HCT116 (cell line): ENCODE results near the gene ATP2B1. TPM values are rescaled to one million over a fixed set of nuclear protein-coding genes. Genes with fewer than 3 reads are reported as not detected.

Source experiments
- ATAC-seq: fragments of 200-7000 bp; cut with Tn5 transposase; 2 replicates; pipeline ENCODE4 v1.9.1; 2020; ENCODE audit warnings: mild to moderate bottlenecking, moderate library complexity
- BruUV-seq: library from RNA; stranded (reverse); fragments of 400-500 nt; replicated peaks from 2 replicates; lab custom pipeline; 2021; lab: Mats Ljungman, UMichigan
- CTCF ChIA-PET: fragments of 300-600 bp; sonication (Branson Sonifier 250); formaldehyde crosslinking; loops from one replicate; lab custom pipeline; 2021; ENCODE audit warnings: antibody characterized with exemption; lab: Charles Lee
- POLR2A ChIA-PET: fragments of 300-600, 350-600 bp; sonication (Branson Sonifier 250); formaldehyde crosslinking; loops from one replicate; lab custom pipeline; 2021; ENCODE audit warnings: antibody characterized with exemption; lab: Charles Lee
- RAD21 ChIA-PET, 2 experiments: fragments of 300-600 bp; sonication (Branson Sonifier 250); formaldehyde crosslinking; loops; one replicate each; lab custom pipeline; 2023; ENCODE audit warnings: low total read pairs in 2 of 2; ENCODE audit not compliant: uncharacterized antibody in 2 of 2, unreplicated experiment in 2 of 2, low non-redundant PET in 1 of 2; lab: Charles Lee
- DNase-seq: peaks from one replicate; pipeline ENCODE4 v3.0.0-alpha.2; 2010; ENCODE audit warnings: low read depth, low spot score
- H2AFZ ChIP-seq: fragments of 200-600 bp; shearing (Covaris generic), sonication (generic); 2 replicates; pipeline ENCODE4 v1.6.1; 2017; ENCODE audit warnings: low read depth, mixed run types, mixed read lengths, antibody characterized with exemption, low read length; ENCODE audit not compliant: poor library complexity, severe bottlenecking
- H3K27ac ChIP-seq: 2 replicates; pipeline ENCODE4 v1.5.1; 2012; ENCODE audit warnings: low read depth, low read length
- H3K27me3 ChIP-seq: fragments of 200-600 bp; sonication (generic); 2 replicates; pipeline ENCODE4 v1.6.1; 2016; ENCODE audit warnings: mixed run types, low read length, mixed read lengths; ENCODE audit not compliant: insufficient read depth
- H3K36me3 ChIP-seq, 2 experiments: fragments of 200-500 bp in 1 of 2; fragments of 200-600 bp in 1 of 2; sonication (Bioruptor generic) in 1 of 2; sonication (generic) in 1 of 2; 2 replicates each; pipeline versions ENCODE4 v1.5.1 to v1.6.1; 2014 to 2016; ENCODE audit warnings: low read length in 2 of 2, inconsistent platforms in 1 of 2, mixed read lengths in 1 of 2, mixed run types in 1 of 2; ENCODE audit not compliant: insufficient read depth in 2 of 2, control insufficient read depth in 1 of 2
- H3K4me1 ChIP-seq, 2 experiments: fragments of 200-600 bp in 1 of 2; sonication (generic) in 1 of 2; 2 replicates each; pipeline versions ENCODE4 v1.5.1 to v1.6.1; 2012 to 2017; ENCODE audit warnings: low read length in 2 of 2, inconsistent platforms in 1 of 2, mild to moderate bottlenecking in 1 of 2, mixed read lengths in 1 of 2, mixed run types in 1 of 2, moderate library complexity in 1 of 2; ENCODE audit not compliant: insufficient read depth in 2 of 2, control insufficient read depth in 1 of 2
- H3K4me2 ChIP-seq: fragments of 200-600 bp; sonication (generic); 2 replicates; pipeline ENCODE4 v1.6.1; 2017; ENCODE audit warnings: mixed run types, low read length, mixed read lengths
- H3K4me3 ChIP-seq, 2 experiments: fragments of 200-600 bp in 1 of 2; sonication (generic) in 1 of 2; replicated peaks in 1 of 2; 2 replicates each; pipeline ENCODE4 v1.5.1; 2011 to 2016; ENCODE audit warnings: low read length in 2 of 2, control low read depth in 1 of 2, low read depth in 1 of 2, mild to moderate bottlenecking in 1 of 2, mixed read lengths in 1 of 2, mixed run types in 1 of 2
- H3K79me2 ChIP-seq: fragments of 200-600 bp; sonication (generic); 2 replicates; pipeline ENCODE4 v1.6.1; 2017; ENCODE audit warnings: mild to moderate bottlenecking, mixed run types, low read length, moderate library complexity, mixed read lengths; ENCODE audit not compliant: insufficient read depth
- H3K9ac ChIP-seq: fragments of 200-600 bp; sonication (generic); 2 replicates; pipeline ENCODE4 v1.6.1; 2016; ENCODE audit warnings: low read length, mixed read lengths
- H3K9me2 ChIP-seq: fragments of 200-600 bp; sonication (generic), shearing (Covaris generic); 2 replicates; pipeline ENCODE4 v1.6.1; 2017; ENCODE audit warnings: mixed run types, mild to moderate bottlenecking, moderate library complexity; ENCODE audit not compliant: insufficient read depth
- H3K9me3 ChIP-seq, 2 experiments: fragments of 200-500 bp in 1 of 2; fragments of 200-600 bp in 1 of 2; sonication (Bioruptor generic) in 1 of 2; sonication (generic) in 1 of 2; 2 replicates each; pipeline ENCODE4 v1.6.1; 2014 to 2017; ENCODE audit warnings: low read length in 2 of 2, mixed read lengths in 2 of 2, inconsistent platforms in 1 of 2, low read depth in 1 of 2, mild to moderate bottlenecking in 1 of 2, mixed run types in 1 of 2, moderate library complexity in 1 of 2; ENCODE audit not compliant: control insufficient read depth in 1 of 2, insufficient read depth in 1 of 2
- H4K20me1 ChIP-seq: fragments of 200-600 bp; sonication (generic), shearing (Covaris generic); 2 replicates; pipeline ENCODE4 v1.6.1; 2017; ENCODE audit warnings: mixed run types, mild to moderate bottlenecking, moderate library complexity; ENCODE audit not compliant: insufficient read depth
- CBX3 ChIP-seq: IDR thresholded peaks from 2 replicates; pipeline ENCODE4 v1.6.1; 2012; ENCODE audit warnings: low read depth
- CEBPB ChIP-seq: IDR thresholded peaks from 2 replicates; pipeline ENCODE4 v1.6.1; 2012; ENCODE audit warnings: low read depth
- EGR1 ChIP-seq: IDR thresholded peaks from 2 replicates; pipeline ENCODE4 v1.6.1; 2012; ENCODE audit warnings: low read depth
- EZH2 ChIP-seq: fragments of 200-600 bp; sonication (generic); IDR thresholded peaks from 2 replicates; pipeline ENCODE4 v1.6.1; 2017; ENCODE audit warnings: antibody characterized with exemption, mixed run types
- FOSL1 ChIP-seq: IDR thresholded peaks from 2 replicates; pipeline ENCODE4 v1.6.1; 2012; ENCODE audit warnings: low read depth
- TCF7L2 ChIP-seq: IDR thresholded peaks from 2 replicates; pipeline ENCODE4 v1.7.0; 2011; ENCODE audit warnings: borderline replicate concordance, inconsistent platforms; ENCODE audit not compliant: insufficient read depth, insufficient read length; ENCODE audit errors: extremely low read depth
- ZFX ChIP-seq: fragments of 450-650 bp; IDR thresholded peaks from 2 replicates; pipeline ENCODE4 v1.6.1; 2017
- ZNF274 ChIP-seq: fragments of 200-500 bp; sonication (Bioruptor generic); IDR thresholded peaks from 2 replicates; pipeline ENCODE4 v1.6.1; 2014; ENCODE audit warnings: mild to moderate bottlenecking, low read depth, low read length, inconsistent platforms
- intact Hi-C: fragments of 100-400 bp; cut with micrococcal nuclease; formaldehyde crosslinking; loops from 2 replicates; pipeline ENCODE4 v1.10.0; 2022
- total RNA-seq: library from RNA; stranded (reverse); gene quantifications from one replicate; pipeline ENCODE4 v1.2.1, GENCODE V29; 2021; ENCODE audit not compliant: unreplicated experiment
- TF ChIP-seq, protein P1 (sequence below): IDR thresholded peaks from 2 replicates; pipeline ENCODE4 v1.6.1; 2011; ENCODE audit warnings: mild to moderate bottlenecking, low read length, moderate library complexity; ENCODE audit not compliant: insufficient replicate concordance; ENCODE audit errors: extremely low read depth
- TF ChIP-seq, protein P2 (sequence below): IDR thresholded peaks from 2 replicates; pipeline ENCODE4 v1.6.1; 2012
- TF ChIP-seq, protein P3 (sequence below): IDR thresholded peaks from 2 replicates; pipeline ENCODE4 v1.6.1; 2012; ENCODE audit warnings: low read depth
- TF ChIP-seq, protein P4 (sequence below): IDR thresholded peaks from 2 replicates; pipeline ENCODE4 v1.6.1; 2012

ATP2B1 gene
- total RNA-seq, 1 experiment from 2014 or later = 62.4 TPM

DNA sequence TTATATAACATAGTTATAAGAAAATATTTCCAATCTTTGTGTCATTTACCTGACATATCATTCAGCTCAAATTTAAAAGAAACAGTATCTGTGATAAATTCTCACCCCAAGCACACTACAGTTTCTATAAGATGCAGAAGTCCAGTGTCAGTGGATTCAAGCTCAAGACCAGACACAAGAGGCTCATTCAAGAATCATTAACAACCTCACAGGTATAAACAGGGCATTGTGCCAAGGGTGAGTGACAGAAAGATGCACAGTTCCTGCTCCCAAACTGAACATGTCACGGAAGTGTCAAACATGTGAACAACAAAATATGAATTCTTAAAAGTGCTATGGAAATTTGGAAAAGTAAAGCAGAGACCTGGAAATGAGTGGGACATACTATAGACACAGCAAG, 12.8 kb downstream of the ATP2B1 start:
- H3K4me1 ChIP-seq = peaks cover 0 to 5% of the 10 kb centered on the region in 2 experiments; a peak in 1 of 4 replicates
- H3K9me3 ChIP-seq = no peaks in the 10 kb centered on the region
- TF ChIP-seq TCF7L2 = no peak
- TF ChIP-seq, protein P1, sequence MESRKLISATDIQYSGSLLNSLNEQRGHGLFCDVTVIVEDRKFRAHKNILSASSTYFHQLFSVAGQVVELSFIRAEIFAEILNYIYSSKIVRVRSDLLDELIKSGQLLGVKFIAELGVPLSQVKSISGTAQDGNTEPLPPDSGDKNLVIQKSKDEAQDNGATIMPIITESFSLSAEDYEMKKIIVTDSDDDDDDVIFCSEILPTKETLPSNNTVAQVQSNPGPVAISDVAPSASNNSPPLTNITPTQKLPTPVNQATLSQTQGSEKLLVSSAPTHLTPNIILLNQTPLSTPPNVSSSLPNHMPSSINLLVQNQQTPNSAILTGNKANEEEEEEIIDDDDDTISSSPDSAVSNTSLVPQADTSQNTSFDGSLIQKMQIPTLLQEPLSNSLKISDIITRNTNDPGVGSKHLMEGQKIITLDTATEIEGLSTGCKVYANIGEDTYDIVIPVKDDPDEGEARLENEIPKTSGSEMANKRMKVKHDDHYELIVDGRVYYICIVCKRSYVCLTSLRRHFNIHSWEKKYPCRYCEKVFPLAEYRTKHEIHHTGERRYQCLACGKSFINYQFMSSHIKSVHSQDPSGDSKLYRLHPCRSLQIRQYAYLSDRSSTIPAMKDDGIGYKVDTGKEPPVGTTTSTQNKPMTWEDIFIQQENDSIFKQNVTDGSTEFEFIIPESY = no peak
- TF ChIP-seq, all 23 proteins: peak for 0
- ChIA-PET POLR2A (no interaction called here), RAD21 (no interaction called here), CTCF (no interaction called here)
- H3K79me2 ChIP-seq = peaks cover 99% of the 10 kb centered on the region
- no peak overlapping the region for H3K27ac ChIP-seq
- peaks cover 21% of the 10 kb centered on the region; the same call in 1 of the 2 replicates for H4K20me1 ChIP-seq
- no TSS peak for BruUV-seq
- H3K27me3 ChIP-seq = no peaks in the 10 kb centered on the region
- DNase-seq (no peak), ATAC-seq (no peak)
- no peak overlapping the region for H3K4me2 ChIP-seq
- intact Hi-C loops = no loop called here
- no peaks in the 10 kb centered on the region for H3K36me3 ChIP-seq
- no peak overlapping the region for H2AFZ ChIP-seq
- no peaks in the 10 kb centered on the region for H3K9me2 ChIP-seq
- H3K9ac ChIP-seq = no peak overlapping the region
- no peak overlapping the region for H3K4me3 ChIP-seq

DNA sequence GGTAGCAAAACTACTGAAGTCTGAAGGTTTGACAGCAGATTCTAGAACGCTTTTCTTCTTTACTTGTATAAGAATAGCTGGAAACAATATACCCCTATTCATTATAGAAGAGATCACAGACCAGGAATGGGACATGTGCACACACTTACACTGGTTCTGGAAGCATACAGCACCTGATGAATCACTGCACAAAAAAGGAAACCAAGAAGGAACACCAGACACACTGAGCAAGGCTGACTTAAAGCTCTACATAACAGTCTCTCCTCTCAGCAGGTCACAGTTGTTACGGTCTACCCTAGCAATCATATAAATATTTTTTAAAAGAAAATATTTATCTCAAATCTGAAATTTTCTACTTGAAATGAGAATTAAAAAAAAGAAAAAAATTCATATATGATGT, 13.5 kb downstream of the ATP2B1 start:
- ATAC-seq (no peak), DNase-seq (no peak)
- Histone ChIP-seq H3K4me3 (no peak overlapping the region), H4K20me1 (peaks cover 23% of the 10 kb centered on the region; the same call in 1 of the 2 replicates), H3K27ac (no peak overlapping the region), H3K4me1 (peaks cover 0 to 5% of the 10 kb centered on the region in 2 experiments; a peak in 1 of 4 replicates), H3K9me2 (no peaks in the 10 kb centered on the region), H3K79me2 (peaks cover 99% of the 10 kb centered on the region), H3K4me2 (no peak overlapping the region), H3K9ac (no peak overlapping the region), H2AFZ (no peak overlapping the region), H3K27me3 (no peaks in the 10 kb centered on the region), H3K36me3 (no peaks in the 10 kb centered on the region), H3K9me3 (no peaks in the 10 kb centered on the region)
- intact Hi-C loops = no loop called here
- POLR2A ChIA-PET = no interaction called here
- BruUV-seq = no TSS peak
- TF ChIP-seq CEBPB = no peak
- TF ChIP-seq ZFX = no peak
- TF ChIP-seq FOSL1 = no peak
- TF ChIP-seq, protein P2, sequence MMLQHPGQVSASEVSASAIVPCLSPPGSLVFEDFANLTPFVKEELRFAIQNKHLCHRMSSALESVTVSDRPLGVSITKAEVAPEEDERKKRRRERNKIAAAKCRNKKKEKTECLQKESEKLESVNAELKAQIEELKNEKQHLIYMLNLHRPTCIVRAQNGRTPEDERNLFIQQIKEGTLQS = no peak
- TF ChIP-seq, protein P3, sequence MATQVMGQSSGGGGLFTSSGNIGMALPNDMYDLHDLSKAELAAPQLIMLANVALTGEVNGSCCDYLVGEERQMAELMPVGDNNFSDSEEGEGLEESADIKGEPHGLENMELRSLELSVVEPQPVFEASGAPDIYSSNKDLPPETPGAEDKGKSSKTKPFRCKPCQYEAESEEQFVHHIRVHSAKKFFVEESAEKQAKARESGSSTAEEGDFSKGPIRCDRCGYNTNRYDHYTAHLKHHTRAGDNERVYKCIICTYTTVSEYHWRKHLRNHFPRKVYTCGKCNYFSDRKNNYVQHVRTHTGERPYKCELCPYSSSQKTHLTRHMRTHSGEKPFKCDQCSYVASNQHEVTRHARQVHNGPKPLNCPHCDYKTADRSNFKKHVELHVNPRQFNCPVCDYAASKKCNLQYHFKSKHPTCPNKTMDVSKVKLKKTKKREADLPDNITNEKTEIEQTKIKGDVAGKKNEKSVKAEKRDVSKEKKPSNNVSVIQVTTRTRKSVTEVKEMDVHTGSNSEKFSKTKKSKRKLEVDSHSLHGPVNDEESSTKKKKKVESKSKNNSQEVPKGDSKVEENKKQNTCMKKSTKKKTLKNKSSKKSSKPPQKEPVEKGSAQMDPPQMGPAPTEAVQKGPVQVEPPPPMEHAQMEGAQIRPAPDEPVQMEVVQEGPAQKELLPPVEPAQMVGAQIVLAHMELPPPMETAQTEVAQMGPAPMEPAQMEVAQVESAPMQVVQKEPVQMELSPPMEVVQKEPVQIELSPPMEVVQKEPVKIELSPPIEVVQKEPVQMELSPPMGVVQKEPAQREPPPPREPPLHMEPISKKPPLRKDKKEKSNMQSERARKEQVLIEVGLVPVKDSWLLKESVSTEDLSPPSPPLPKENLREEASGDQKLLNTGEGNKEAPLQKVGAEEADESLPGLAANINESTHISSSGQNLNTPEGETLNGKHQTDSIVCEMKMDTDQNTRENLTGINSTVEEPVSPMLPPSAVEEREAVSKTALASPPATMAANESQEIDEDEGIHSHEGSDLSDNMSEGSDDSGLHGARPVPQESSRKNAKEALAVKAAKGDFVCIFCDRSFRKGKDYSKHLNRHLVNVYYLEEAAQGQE = no peak
- no peak for TF ChIP-seq CBX3
- TF ChIP-seq, protein P4, sequence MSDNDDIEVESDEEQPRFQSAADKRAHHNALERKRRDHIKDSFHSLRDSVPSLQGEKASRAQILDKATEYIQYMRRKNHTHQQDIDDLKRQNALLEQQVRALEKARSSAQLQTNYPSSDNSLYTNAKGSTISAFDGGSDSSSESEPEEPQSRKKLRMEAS = no peak
- TF ChIP-seq ZNF274 = no peak
- no peak for TF ChIP-seq EGR1
- TF ChIP-seq EZH2 = no peak
- CTCF ChIA-PET = no interaction called here
- RAD21 ChIA-PET = no interaction called here
